NCI-H2081 treated with DMSO at 0.1 percent for 48 hours (cell line): Measurements from ENCODE around the gene KIAA1671.

Source experiments
- DNase-seq: peaks from one replicate; lab custom pipeline; 2025; lab: John Stamatoyannopoulos, UW

The KIAA1671 gene

DNA sequence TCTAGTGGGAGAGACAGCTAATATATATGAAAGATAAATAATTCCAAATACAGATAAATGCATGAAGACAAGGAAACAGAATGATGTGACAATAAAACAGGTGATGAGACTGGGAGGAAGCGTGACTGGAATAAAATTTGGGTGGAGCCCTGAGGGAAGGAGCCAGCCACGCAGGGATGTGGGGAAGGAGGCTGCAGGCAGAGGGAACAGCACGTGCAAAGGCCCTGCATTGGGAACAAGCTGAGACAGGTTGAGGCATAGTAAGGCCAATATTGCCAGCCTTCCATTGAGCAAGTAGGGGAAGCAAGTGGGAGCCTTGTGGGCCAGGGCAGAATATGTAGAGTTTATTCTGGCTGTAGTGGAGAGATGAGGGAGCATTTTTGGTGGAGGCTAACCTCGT lies 139.6 kb downstream of the KIAA1671 start:
- DNase-seq: no peak

DNA sequence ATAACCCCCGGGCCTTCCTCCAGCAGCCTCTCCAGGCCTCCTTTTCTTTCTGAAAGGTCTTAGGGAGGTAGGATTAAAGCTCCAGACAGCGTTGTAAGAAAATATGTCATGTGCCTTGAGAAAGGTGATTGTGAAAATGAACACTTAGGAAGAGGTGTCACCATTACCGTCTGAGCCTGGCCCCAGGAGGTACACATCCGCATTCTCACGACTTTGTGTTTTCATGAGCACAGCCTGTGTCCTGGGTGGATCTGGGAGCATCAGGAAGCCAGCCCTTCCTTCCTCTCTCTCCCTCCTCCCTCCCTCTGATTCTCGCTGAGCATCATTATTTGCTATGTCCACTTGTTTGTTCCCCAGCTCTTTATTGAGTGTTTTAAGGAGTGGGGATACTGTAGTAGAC lies 142.1 kb downstream of the KIAA1671 start:
- DNase-seq: no peak

DNA sequence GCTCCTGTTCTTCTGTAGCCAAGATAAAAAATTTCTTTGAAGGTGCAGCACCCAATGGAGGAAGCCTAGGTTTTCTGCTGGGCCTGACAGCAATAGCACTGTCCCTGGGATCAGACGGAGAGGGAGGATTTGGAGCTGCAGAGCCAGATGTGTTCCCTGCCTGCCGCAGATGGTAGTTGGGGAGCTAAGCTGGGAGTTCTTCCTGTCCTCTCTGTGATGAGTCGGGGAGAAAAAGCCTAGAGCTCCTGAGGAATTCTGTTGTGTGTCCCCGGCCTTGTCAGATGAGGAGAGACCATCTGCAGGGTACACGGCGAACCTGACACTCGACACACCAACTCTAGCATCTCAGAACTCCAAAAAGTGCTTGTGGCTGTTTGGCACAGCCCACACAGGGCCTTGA lies 143.4 kb downstream of the KIAA1671 start:
- no peak for DNase-seq

DNA sequence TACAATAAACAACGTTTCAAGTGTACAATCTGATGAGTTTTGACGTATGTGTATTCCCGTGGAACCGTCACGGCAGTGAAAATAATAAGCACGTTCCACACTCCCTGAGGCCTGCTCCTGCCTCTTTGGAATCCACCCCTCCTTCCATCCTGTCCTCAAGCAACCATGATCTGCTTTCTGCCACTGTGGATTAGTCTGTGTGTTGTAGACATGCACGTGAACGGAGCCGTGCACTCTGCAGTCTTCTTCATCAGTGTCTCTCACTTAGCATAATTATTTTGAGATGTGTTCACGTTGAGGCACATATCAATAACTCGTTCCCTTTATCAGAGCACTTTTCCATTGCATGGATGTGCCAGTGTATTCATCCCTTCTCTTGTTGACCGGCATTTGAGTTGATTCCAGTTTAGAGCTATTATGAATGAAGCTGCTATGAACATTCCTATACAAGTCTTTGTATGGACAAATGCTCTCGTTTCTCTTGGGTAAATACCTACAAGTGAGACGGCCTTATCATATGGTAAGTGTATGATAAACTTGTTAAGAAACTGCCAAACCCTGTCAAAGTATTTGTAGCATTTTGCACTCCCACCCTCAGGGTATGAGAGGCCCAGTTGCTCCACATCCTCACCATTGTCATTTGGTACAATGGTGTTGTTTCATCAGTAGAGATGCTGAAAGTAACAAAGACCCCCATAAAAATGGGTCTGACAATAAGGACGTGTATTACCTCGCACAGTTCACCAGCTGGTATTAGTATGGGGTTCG lies 144.3 kb downstream of the KIAA1671 start:
- no peak for DNase-seq

DNA sequence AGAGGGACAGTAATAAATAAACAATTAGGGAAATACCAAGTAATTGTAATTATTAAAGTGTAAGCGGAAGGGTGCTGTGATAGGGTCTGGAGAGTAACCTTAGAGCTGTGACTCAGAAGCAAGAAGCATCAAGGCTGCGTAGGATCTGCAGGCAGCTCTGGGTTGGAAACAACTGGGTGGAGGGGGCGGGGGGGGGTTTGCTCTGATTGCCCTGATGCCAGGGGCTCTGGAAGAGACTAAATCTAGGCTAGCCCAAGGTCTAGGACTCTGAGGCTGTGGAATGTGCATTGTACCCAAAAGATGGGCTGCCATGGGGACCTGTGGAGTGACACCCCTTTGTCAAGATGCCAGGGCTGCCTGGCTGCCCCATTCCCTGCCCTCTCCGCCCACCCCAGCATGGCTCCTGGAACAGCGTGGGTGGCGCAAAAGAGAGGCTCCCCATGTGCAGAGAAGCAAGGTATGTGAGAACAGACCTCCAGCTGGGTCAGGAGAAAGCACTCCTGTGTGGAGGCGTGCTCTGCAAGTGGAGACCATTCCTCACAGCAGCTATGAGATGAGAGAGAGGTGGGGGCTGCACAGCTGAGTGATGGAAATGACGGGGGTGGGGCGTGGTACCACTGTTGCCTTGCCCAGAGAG lies 146.0 kb downstream of the KIAA1671 start:
- DNase-seq: no peak

DNA sequence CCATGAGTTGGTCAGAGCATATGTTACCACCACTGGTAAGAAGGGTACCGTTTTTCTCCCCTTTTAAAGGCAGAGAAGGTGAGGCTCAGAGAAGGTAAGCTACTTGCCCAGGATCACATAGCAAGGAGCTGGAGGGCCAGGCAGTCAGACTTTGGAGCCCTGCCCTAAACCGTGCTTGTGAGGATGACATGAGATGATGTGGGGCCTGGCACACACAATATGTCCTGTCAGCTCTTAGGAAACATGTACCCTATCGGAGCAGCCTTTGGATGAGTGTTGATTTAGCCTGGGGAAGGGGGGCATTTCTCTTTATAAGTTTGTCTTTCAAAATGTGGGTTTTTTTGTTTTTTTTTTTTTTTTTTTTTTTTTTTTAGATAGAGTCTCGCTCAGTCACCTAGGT lies 146.7 kb downstream of the KIAA1671 start:
- DNase-seq: no peak

DNA sequence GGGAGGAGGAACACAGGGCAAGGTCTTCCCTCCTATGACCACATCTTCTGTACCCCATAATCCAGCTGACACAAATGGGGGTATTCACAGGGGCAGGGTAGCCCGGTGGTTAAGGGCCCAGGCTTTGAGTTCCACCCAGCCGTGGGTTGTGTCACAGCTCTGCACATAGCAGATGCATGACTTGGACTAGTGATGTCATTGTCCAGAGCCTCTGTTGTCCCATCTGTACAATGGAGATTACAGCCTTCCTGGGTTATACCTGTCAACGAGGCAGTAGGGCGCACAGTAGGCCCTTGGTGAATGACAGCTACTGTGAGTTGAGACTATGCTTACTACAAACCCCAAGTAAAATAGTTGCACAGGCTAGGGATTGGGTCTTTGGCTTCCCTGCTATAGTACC lies 147.9 kb downstream of the KIAA1671 start:
- no peak for DNase-seq

DNA sequence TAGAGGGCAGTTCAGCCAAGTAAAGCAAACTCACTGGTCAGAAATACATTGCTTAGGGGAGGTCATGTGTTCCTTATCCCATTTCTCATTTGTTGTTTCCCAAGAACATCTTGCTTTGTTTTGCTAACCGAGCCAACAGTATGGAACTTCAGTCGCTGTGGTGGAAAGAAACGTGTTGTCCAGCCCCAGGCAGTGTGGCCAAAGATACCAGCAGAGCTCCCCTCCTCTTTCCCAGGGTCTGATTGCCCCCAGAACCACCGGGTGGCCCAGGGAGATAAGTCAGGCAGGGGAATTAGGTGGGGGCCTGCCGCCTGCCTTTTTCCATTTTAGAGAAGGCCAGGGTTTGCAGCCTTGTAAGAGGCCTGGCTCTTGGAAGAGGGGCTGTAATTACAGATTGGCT lies 148.4 kb downstream of the KIAA1671 start:
- no peak for DNase-seq

DNA sequence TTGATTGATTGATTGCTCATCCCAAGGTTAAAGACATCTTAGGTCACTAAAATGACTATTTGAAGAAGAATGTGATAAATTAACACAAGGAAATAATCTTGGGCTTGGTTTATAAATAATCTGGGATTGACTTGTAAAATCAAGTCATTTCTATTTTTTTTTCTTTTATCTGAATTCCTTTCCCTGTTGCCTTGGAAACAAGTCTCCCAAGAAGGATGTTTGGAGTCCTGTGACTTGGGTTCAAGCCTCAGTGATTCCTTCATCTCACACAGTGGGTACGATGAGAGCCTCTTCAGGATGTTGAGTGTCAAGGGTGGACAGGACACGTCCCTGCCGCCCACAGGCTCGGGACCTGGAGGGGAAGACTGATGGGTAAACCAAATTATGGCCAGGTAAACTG lies 149.0 kb downstream of the KIAA1671 start:
- no peak for DNase-seq

DNA sequence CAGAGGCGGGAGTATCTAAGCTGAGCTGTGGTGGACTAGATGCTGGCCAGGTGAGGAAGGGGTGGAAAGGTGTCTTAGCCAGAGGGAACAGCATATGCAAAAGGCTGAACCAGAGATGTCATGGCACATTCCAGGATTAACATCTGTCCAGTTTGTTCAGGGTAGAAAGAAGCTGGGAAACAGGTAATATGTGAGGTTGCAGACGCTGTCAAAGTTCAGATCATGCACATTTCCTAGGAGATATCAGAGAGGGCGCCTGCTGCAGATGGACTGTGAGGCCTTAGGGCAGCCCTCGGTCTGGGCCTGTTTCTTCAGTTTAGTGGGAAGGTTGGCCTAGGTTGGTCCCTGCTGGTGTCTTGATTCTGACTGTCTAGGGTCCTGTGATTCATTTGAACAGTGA lies 149.5 kb downstream of the KIAA1671 start:
- DNase-seq: no peak

DNA sequence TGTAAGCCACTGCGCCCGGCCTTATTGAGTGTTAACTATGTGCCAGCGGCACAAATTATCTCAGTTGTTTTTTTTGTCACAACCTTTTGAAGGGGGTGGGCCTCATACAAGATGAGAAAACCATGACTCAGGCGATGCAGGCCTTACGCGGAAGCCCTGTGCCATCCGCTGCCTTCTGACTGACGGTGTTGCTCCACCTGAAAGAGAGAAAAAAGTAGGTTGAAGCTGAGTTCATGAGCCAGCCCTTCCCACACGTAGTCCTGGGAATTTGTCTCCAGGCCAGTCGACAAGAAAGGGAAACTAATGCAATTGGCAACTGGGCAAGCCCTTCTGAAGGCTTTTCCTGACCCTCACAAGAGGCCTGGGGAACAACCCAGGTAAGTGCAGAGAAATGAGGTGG lies 150.2 kb downstream of the KIAA1671 start:
- DNase-seq: no peak

DNA sequence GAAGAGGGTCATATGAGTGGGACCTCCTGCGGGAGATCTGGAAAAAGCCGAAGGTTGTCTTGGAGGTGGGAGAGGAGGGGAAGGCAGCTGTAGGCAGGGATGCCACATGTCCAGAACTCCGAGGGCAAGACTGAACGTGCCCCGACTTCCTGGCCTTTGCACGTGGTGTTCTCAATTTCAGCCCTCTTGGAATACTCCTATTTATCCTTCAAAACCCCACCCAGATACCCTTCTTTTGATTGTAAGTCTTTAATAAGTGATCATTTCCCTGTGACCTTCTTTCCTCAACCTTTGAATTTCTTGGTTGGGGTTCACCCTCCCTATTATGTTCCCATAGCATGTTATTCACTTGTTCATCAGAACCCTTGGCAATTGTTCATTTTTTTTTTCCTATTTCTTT lies 151.9 kb downstream of the KIAA1671 start:
- DNase-seq: no peak

DNA sequence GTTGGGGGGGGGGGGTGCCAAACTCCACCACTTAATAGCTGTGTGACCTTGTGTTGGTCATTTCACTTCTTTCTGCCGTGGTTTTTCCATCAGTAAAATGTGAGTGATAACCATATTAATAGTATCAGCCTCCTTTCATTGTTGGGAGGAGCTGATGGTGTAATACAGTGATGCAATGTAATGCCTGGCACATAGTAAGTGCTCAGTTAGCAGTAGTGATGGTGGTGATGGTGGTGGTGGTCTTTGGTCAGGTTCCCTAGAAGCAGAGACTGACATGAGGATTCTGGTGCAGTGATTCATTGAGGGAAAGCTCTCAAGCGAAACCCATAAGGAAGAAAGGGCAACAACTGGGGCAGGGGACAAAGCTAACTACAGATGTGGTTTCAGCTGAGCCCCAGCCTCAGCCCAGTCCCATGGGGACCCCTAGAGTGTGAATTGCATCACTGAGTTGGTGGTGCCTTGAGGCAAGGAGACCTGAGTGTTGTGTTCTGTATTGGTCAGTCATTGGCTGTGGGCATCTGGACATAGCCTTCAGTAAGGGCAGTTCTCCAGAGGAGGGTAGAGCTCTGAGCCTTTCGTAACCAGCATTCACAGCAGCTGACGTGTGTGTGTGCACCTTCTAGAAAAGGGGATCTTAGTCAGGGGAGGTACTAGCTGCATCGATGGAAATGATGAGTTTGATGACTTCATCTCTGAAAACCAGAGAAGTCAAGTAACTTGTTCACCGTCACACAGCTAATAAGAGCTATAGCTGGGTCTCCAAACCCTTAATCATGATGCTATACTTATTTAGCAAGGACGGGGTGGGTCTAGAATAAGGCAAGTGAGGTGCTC lies 153.5 kb downstream of the KIAA1671 start:
- no peak for DNase-seq

DNA sequence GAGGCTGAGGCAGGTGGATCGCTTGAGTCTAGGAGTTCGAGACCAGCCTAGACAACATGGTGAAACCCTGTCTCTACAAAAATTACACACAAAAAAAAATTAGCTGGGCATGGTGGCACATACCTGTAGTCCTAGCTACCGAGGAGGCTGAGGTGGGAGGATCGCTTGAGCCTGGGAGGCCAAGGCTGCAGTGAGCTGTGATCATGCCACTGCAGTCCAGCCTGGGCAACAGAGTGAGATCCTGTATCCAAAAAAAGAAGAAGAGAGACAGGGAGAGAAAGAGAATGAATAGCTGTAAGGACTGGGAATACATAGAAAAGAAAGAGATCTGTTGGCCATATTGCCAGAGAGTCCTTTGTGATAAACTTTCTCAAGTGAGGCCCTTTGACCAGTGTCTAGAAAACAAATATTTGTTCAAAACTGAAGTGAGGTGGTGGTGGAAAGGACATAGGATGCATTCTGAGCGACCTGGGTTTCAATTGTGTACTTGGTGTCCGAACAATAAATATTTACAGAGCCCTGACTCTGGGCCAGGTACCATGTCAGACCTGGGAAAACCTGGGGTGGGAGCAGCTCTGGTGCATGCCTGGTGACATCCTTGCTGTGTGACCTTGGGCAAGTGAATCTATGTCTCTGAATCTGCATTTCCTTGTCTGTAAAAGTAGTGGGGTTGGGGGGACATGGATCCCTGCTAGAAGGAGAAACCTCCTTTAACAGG lies 157.5 kb downstream of the KIAA1671 start:
- DNase-seq: no peak

DNA sequence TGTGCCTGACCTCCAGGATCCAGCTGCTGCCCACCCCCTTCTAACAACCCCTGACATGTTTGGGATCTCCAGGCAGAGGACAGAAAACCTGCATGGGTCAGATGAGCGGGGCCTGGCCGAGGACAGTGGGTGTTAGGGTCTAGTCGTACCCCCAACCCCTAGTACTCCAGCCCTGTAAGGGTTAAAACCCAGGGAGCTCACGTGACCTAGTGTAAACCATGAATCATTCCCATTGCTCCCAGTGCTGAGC lies 158.0 kb downstream of the KIAA1671 start:
- no peak for DNase-seq

DNA sequence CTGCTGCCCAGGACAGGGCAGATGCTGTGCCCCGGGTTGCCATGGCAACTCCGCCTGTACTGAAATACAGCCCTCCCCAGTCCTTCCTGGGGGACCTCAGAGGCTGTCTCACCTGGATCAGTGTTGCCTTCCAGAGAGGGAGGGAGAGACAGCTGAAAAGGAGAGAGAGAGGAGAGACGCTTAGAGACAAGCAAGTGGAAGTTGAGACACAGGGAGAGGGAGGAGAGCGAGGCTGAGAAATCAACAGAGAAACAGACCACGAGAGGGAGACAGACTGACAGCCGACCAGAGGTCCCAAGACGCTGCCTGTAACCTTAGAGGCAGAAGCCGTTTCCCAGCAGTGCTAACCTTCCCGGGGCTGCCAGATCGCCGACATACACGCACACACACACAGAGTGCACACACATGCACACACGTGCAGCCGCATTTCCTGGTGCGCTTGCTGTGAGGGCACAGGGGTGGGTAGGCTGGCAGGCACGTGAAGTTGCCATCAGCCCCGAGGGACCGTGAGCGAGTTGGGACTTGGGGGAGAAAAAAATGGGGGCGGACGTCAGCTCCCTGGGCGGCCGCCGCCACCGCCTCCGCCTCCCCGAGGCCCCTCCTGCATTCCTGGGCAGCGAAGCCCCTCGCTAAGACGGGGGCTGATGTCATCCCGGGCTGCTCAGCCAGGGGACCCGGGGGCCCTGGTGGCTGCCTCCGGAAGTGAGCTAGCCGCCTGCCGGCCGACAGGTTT lies 158.5 kb downstream of the KIAA1671 start:
- no peak for DNase-seq

DNA sequence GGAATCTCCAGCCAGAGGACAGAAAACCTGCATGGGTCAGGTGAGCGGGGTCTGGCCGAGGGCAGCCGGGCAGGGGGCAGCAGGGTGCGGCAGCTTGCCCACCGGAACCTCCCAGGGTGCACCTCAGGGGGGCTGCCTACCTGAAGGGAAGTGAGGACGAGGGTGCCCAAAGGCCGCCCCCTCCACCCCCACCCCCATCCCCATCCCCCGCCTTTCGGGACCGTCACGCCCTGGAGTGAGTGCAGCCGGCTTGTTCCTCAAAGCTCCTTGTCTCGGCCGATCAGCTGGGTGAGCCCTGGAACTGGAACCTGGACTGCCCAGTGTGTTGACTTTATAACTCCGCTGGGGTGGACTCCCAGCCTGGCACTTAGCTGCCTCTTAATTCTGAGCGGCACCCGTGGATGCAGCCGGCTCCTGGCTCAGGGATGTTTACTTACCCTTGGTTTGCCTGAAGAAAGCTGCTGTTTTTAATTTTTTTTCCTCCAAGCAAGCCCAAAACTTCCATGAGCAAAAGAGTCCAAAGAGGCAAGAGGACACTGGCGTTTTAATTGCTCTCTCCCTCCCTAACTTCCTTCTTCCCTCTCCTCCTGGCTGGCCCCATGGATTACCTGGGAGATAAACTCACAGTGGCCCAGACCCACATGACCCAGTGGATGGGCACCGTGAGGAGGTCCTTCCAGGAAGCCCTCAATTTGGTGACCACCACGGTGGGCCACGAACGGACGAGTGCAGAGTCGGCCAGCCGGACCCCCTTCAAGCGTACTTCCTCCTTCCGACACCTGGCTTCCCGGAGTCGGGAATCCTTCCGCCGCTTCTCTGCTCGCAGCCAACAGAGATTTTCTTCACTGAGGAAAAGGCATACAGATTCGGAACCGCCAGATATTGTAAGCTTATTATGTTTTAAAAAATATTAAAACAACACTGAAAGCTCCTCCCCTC lies 159.3 kb downstream of the KIAA1671 start:
- no peak for DNase-seq

DNA sequence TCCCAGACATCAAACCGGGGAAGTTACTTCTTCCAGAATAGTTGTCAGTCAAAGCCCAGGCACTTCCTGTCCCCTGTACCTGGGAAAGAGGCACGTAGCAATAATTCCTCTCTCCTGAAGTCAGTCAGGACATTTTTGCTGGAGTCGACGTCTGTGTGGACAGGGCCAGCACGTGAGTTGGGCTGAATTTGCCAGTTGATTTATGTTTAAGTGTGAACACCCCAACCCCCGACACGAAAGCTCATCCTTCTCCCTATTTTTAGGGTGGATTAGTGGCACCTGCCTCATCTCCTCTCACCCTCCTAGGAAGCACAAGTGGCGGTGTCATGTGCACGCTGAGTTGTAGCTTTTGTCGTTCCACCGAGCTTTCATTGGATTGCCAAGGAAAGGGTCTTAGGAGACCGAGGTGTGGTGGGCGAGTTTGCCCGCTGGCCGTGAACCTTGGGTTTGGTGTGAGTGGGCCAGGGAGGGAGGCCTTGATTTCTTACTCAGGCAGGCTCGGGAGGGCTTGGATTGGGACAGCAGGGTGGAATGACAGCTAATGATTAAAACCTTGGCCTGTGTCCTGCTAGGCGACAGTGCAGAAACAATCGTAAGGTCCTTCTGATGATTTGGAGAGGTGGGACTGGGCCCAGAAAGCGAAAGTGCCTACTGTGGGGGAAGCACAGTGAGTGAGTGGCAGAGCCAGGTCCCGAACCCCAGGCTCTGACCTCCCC lies 160.2 kb downstream of the KIAA1671 start:
- no peak for DNase-seq

DNA sequence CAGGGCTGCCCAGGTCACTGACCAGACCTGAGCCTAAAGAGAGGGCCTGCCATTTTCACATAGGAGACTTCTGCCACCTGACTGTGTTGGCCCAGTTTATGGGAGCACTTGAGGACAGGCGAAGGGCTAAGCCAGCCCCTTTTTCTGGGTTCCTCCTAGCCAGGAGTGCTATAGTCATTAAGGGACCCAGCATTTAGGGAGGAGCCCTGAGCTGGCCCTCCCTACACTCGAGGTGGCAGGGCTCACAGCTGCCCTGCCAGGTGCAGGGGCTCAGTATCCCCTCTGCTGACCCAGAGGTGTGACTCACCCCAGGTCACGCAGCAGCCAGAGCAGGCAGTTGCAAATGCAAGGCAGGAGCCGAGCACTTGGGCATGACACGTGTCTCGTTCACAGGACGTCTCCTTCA lies 160.8 kb downstream of the KIAA1671 start:
- no peak for DNase-seq
